Measurements from ENCODE around the gene PISD. TPM values are rescaled to one million over a fixed set of nuclear protein-coding genes. Genes with fewer than 3 reads are reported as not detected.

The PISD gene
- total RNA-seq, 1 donor from 2014 or later, result 29.3 TPM

DNA sequence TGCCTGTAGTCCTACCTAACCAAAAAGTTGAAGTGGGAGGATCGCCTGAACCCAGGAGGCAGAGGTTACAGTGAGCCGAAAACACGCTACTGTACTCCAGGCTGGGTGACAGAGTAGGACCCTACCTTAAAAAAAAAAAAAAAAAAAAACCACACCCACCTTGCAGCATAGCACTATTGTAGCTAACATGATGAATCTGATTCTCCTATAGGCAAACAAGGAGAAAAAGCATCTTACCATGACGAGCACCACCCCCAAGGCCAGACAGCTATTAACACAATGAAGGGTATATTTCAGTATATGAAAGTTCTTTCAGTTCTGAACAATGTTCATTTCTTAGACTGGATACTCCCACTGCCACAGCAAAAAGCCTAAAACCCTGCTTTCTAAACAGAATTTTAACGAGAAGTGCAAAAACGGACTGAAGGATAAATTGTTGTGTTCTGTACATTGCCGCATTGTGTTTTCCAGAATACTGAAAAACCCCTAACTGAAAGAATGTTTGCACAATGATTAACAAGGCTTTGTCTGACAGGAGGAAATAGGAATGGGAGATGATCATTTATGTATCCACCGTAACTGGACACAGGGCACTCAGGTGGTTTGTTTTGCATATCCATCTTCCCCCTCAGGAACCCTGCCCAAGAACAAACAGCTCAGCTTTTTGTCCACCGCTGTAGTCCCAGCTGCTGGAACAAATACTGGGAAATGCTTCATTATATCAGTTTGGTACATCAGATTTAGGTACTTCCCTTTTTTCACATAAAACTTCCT, 8.9 kb downstream of the PISD start:
- DNase-seq (ENCODE audit: low read depth), result no peak

DNA sequence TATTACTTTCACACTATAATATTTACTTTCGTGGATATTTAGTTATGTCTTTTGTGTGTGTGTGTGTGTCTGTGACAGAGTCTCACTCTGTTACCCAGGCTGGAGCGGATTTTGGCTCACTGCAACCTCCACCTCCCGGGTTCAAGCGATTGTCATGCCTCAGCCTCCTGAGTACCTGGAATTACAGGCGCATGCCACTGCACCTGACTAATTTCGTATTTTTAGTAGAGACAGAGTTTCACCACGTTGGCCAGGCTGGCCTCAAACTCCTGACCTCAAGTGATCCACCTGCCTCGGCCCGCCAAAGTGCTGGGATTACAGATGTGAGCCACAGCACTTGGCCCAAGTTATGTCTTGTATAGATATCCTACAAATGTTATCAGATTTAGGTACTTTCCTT, 9.9 kb downstream of the PISD start:
- no peak for DNase-seq (ENCODE audit: low read depth)

DNA sequence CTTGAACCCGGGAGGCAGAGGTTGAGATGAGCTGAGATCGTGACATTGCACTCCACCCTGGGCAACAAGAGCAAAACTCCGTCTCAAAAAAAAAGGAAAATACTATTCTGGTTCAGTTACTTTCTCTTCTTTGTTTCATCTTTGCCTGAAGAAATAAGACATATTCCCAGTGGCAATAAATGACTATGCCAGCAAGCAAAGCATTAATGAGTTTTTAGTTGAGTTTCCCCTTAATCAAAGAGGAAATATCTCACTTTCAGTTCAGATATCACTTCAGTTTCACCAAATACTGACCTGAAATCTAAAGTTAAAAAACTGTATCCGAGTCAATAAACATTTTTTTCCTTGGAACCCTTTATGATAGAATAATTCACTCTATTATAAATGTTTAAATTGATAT, 10.4 kb downstream of the PISD start:
- DNase-seq (ENCODE audit: low read depth), result no peak

DNA sequence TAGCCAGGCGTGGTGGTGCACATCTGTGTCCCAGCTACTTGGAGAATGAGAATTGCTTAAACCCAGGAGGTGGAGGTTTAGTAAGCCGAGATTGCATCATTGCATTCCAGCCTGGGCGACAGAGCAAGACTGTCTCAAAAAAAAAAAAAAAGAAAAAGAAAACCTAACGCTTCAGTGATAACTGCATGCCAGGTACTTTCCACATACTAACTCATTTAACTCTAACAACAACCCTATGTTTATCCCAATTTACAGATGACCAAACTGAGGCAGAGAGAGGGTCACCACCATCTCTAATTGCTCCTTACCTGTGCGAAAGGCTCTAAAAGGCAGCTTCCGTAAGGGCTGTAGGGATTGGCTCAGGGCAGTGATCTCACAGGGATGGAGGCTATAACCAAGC, 11.6 kb downstream of the PISD start:
- no peak for DNase-seq (ENCODE audit: low read depth)

DNA sequence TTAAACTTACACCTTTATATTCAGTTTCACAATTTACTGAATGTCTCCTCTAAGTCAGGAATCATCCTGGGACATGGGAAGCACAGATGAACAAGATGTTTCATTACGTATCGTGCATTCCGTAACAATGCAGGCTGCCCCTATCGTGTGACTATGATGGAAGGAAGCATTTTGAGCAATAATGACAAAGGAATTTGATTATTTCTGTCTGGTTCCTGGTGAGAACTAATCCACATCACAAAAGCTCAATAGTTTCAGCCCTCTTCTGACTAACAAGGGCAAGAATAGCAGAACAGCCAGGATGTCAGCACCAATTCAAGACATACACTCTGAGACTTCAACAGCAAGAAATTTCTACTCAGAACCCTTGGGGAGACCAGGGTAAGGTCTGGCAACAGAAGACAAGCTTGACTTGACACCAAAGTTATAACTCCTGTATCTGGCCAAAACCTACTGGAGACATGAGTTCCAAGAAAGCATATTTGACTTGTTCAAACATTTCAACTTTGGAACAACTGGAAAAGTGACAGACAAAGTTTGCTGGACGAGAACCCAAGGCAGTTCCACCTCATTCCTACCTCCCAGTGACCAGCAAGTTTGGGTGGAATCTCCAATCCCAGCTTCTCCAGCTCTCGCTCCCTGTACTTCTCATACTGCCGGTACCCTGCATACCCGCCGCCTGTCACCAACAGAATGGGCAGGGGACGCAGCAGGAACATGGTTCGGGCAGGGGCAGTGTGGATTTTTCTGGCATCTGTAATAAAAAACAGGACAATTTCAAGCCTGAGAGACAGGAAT, 14.3 kb downstream of the PISD start:
- DNase-seq (ENCODE audit: low read depth), result no peak

DNA sequence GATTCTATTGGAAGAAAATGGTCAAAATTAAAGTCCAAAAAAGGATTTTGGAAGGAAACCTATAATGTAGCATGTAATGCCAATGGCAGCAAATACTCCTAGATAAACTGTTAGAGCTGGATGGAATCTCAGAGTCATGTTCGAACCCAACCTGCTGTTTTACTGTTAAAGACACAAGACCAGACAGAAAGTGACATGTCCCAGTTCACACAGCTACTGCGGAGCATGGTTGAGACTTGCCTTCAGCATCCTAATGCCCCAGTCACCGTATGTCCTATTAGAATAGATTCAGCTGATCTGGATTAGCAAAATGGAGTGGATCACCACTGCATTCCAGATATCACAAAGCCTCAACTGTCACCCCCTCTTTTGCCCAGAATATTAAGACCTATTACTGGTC, 14.9 kb downstream of the PISD start:
- no peak for DNase-seq (ENCODE audit: low read depth)

DNA sequence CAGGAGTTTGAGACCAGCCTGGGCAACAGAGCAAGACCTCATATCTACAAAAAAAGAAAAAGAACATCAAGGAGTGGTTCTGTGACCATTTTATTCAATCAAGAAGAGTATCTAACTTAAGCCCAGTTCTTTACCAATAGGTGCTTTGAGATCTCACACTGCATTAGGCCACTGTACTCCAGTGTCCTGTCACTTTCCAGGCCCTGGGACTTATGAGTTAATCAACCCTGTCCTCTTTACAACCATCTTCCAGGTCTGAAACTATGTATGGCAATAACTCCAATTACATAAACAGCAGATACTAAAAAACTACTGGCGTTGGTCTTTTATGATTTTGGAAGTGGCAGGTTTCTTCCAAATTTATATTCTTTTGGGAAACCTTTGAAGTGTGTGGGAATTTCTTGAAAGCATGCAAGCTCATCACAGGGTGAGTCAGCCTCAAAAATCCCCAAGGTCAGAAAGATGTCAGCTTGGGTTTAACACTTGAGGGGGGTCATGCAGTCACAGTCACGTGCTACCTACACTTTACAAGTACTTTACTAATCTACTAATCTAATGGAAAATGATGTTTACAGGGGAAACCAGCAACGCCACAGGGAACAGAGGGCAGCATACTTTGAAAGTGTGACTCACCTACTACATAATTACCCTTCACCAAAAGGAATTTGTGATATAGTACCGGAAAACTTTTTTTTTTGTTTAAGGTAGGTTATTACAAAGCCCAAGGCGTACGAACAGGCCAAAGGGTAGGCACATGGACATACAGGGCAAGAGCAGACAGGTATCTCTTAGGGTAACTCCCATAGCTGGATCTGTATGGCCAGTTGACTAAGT, 15.6 kb downstream of the PISD start:
- DNase-seq (ENCODE audit: low read depth), result peak; percentile 52

DNA sequence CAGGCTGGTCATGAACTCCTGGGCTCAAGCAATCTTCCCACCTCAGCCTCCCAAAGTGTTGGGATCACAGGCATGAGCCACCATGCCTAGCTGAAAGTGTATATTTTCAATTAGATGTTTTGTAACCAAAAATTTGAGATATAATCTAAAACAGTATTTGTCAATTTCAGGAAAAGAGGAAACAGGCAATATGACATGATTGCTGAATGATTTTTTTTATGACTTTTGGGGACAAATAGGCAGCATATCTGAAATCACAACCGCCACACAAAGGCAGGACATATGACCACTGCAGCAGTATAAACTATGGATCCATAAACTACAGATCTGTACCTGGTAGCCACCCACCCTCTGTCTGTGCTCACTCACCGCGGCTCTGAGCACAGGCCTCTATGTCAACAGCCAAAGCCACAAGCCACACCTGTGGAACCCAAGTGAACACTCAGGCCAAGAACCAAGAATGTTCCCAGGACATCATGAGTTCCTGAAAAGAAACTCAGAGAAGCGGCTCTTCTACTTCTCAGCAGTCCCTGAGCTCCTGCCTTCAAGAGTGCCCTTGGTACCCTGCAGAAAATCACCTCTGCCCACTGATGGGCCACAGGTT, 22.5 kb downstream of the PISD start:
- no peak for DNase-seq (ENCODE audit: low read depth)

DNA sequence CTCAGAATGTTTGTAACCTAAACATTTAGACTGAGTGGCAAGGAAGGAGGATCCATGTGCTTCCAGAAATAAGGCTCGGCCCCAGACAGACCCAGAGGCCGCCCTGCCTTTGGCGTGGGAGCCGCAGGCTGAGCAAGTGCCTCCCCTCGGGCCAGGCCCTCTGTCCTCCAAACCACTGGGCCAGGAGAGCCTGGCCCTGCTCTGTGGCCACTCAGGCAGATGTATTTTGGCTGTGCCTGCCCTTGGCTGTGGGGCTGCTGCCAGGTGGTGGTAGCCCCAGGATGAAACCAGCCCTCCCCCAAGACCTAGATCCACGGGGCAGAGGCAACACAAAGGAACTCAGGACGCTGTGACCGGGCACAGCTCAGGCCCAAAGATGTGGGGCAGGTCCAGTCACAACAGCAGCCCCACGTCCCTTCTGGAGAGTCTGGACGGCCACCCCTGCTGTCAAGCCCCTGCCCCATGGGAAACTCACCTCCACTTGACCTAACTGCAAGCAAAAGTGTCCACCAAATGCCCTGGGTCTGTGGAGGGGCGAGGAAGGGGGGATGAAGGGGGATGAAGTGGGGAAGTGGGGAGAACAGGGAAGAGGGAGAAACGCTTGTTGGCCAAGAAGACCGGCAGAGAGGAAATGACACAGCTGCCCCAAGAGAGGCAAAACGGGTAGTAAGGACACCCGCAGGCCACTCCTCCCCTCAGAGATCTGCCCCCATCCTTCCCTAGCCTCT, 24.0 kb downstream of the PISD start:
- DNase-seq (ENCODE audit: low read depth), result no peak

DNA sequence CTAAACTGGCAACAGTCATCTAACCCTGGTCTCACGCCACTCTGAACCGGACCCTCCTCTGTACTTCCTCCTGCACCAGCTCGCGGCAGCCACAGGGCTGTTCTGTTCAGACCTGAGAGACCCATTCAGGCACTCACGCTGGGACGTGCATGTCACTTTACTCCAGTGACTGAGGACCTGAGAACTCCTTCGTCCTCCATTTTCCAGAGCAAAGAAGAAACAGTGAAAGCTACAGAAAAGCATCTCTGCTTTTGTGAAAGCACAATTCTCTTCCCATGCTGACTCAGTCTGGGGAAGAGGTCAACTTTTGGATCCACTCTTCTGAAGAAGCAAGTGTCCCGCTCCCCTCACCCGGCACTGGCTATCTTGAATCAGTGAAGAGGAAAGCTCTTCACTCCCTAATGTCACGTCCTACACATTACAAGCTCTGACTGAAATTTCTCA, 24.5 kb downstream of the PISD start:
- no peak for DNase-seq (ENCODE audit: low read depth)

DNA sequence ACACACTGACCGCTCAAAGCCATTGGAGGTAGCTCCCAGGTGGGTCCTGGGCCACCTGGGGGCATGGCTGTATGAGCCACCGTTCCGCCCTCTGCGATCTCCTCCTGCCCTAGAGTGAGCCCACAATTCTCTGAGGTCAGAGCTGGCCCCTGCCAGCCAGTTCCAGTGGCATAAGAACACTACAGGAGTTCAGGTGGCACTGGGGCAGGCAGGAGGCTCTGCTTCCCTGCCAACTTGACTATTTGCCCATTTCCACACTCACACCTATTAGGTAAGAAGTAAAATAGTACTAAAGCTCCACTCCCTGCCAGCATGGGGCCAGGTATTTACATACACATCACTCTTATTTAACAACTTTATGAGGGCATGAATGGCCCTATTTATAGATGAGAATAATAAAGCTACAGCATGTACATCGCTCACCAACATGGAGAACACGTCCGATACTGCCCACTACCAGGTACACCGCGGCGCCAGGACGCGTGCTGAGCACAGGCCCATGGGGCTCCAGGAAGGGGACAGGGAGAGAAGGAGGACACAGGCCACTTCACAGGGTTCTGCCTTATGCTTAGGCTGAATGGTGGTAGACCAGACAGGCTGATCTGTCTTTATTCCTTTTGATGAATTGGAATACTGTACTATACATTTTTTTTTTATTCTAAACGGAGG, 26.2 kb downstream of the PISD start:
- DNase-seq (ENCODE audit: low read depth), result no peak

DNA sequence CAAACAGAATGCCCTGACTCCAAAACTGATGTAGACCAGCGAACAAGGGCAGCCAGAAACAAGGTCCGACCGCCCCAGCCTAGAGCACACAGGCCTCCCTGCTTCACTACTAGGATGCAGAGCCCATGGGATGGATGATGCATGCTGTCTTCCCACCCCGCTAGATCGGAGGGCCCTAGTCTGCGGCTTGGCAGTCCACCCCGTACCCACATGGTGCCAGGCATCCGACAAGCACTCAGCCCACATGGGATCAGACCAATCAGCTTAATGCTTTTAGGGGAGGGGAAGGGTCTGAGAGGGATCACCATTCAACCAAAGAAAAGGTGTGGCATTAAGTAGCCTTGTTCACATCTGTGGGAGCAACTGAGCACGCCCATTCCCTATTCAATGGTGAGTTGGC, 30.6 kb downstream of the PISD start:
- DNase-seq (ENCODE audit: low read depth), result peak; percentile 62

DNA sequence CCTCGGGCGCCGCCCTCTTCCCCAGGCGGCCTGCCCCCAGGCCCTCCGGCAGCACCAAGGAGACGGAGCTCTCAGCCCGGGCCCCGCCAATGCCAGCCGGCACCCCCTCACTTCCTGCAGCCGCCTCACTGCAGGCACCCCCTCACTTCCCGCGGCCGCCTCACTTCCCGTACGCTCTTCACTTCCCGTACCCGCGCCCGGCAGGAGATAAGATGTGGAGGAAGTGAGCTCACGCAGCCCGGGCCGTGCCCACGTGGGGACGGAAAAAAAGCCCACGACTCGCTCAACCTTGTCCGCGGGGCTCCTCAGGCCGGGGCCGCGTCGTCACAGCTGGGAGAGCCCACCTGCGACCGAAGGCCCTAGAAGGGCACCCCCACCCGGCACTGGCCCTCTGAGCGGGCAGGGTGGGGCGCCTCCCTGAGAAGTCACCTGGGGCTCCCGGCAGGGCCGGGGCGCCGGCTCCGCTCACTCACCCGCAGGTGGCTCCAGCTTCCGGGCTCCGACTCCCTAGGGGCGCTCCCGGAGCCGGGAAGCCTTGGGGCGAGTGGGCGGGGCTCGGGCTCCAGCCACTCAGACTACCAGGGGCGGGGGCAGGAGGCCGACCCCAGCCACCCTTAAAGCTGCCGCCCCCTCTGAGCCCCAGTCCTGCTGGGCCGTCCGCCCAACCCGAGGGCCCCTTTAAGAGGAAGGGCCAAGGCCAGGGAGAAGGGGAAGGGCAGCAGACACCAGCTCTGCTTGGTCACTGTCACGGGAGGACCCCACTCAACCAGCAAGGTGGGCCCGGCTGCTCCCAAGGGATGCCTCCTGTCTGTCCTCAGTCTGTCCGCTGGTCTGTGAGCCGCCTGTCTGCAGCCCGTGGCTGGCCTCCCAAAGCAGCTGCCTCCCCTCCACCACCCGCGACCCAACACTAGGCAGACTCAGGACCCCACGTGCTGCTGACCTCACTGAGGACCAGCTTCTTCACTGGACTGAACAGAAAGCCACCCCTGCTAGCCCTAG, 31.4 kb downstream of the PISD start:
- peak; percentile 90 for DNase-seq (ENCODE audit: low read depth)

DNA sequence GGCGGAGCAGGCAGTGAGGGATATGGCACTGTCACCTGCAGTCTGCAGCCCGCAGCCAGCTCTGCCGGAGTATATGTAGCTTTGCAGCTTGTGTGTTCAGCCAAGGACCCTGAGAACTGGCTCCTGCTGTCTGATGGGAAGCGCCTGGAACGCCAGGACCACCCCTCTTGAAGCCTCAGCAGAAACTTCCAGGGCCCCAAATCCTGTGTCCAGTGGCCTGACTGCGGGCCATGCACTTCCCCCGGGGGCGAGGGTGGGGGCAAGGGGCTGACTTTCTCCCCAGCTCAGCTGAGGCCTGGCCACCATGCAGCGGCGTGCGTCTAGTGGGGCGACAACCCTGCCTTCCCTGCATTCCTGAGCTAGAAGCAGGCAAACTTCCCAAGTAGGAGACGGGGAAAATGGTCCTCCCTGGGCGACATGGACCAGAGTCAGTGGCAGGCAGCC, 32.3 kb downstream of the PISD start:
- DNase-seq (ENCODE audit: low read depth), result no peak

DNA sequence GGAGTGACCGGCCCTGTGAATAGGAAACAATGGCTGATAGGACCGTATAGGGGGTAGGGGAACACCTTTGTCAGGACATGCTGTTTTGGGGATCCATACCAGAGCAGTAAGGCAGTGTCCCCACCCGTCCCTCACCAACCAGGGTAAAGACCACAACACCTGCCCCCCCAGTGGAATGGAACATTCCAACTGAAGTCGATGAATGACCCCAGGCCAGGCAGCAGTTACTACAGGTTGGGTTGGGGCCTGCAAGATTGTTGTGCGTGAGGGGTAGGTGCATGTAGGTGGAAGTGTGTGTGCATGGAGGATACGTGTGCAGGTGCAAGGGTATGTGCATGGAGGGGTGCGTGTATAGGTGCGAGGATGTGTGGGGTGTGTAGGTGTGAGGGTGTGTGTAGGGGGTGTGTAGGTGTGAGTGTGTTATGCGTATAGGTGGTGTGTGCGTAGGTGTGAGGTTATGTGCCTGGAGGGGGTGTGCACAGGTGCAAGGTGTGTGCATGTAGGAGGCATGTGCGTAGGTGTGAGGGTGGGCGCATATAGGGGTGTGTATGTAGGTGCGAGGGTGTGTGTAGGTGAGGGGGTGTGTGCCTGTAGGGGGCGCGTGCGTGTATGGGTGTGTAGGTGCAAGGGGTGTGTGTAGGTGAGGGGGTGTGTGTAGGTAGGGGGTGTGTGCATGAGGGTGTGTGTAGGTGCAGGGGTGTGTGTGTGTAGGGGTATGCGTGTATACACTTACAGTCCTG, 32.9 kb downstream of the PISD start:
- DNase-seq (ENCODE audit: low read depth), result no peak

DNA sequence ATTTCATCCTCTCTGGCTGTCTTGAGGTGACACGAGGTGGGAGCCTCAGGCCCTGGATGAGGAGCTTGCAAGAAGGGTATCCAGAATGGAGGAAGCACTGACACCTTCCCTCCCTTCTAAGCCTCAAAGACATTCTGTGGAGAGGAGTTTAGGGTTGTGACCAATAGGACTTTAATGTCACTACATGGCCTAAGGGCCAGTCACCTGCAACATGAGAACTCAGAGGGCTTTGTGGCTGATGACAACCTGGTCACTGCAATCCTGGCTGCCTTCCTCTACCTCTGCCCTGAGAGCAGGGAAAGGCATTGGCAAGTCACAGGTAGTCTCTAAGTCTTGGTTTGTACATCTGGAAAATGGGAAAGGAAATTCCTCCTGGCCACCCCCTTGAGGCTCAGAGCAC, 33.7 kb downstream of the PISD start:
- no peak for DNase-seq (ENCODE audit: low read depth)

DNA sequence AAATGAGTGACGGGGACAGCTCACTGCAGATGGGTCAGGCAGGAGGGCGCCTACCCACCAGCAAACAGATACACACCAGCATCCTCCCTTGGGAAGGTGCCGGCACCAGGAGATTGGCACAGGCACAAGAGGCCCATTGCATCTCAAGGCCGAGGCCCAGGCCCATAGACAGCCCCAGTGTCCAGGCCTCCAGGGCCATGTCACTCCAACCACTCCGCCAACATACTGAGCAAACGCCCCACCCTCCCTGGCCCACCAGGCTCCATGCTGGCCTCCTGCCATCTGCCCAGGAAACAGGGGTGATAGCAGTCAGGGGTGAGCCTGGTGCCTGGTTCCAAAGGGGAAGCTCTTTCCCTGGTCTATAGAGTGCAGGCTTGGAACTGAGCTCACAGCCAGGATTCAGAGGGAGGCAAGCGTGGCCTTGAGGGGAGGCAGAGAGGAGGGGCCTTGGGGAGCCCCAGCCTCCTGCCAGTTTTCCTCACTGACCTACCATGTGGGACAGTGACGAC, 34.7 kb downstream of the PISD start:
- no peak for DNase-seq (ENCODE audit: low read depth)
